Left ventricle myocardium superior (tissue), 1 donor: ENCODE data around the gene CDKN1C. TPM values are rescaled to one million over a fixed set of nuclear protein-coding genes. Genes with fewer than 3 reads are reported as not detected.
"Not testable (repeated sequence)": the region's sequence is repeated elsewhere in the genome, so short reads cannot be mapped to it uniquely, and the experiment has no call there.

Experiments
- ATAC-seq: fragments of 200-7000 bp; cut with Tn5 transposase; one replicate; pipeline ENCODE4 v1.9.1; 2020; ENCODE audit warnings: mild to moderate bottlenecking, moderate library complexity
- DNase-seq: peaks from one replicate; pipeline ENCODE4 v3.0.0-alpha.2; 2020
- intact Hi-C: fragments of 100-400 bp; cut with micrococcal nuclease; formaldehyde crosslinking; loops from one replicate; pipeline ENCODE4 v1.11.0; 2022
- total RNA-seq: library from RNA; stranded (reverse); fragmentation: NEBNext Ultra II Directional; extraction: Animal tissue kit (Norgen Biotek cat#: 25700); gene quantifications from one replicate; pipeline ENCODE4 v1.2.1, GENCODE V29; 2021
- donor health status: DM: no; HTN: yes; CAD: no; lungs with severe emphysema.

Gene CDKN1C
- total RNA-seq, 1 donor from 2014 or later, result 42.0 TPM

- no peak for DNase-seq
- intact Hi-C loops, result no loop called here
- ATAC-seq, result no peak
These were observed 26.3 kb upstream of the CDKN1C start for GRCh38 chr11:2911785-2912391.

- intact Hi-C loops, result no loop called here
- DNase-seq, result no peak
- ATAC-seq, result no peak
These were observed 25.7 kb upstream of the CDKN1C start for GRCh38 chr11:2911088-2911784.

GRCh38 chr11:2910401-2910955 lies 24.9 kb upstream of the CDKN1C start:
- intact Hi-C loops, result no loop called here
- DNase-seq (no peak), ATAC-seq (no peak)

GRCh38 chr11:2909133-2909902 lies 23.7 kb upstream of the CDKN1C start:
- intact Hi-C loops, result no loop called here
- ATAC-seq (peak; percentile 8), DNase-seq (peak; percentile 52)

GRCh38 chr11:2908130-2908529 lies 22.6 kb upstream of the CDKN1C start:
- DNase-seq (no peak), ATAC-seq (no peak)
- intact Hi-C loops, result no loop called here

GRCh38 chr11:2905299-2905698 lies 19.7 kb upstream of the CDKN1C start:
- ATAC-seq, intact Hi-C loops, DNase-seq: not testable (repeated sequence)

GRCh38 chr11:2904153-2905052 lies 18.8 kb upstream of the CDKN1C start:
- intact Hi-C loops, result no loop called here
- DNase-seq (no peak), ATAC-seq (no peak)

GRCh38 chr11:2903672-2904011 lies 18.1 kb upstream of the CDKN1C start:
- intact Hi-C loops, result no loop called here
- DNase-seq (no peak), ATAC-seq (no peak)

GRCh38 chr11:2902784-2903671 lies 17.5 kb upstream of the CDKN1C start:
- ATAC-seq (no peak), DNase-seq (no peak)
- intact Hi-C loops, result no loop called here

GRCh38 chr11:2901854-2902783 lies 16.5 kb upstream of the CDKN1C start:
- DNase-seq (peak; percentile 96), ATAC-seq (peak; percentile 93)
- intact Hi-C loops, result no loop called here

- ATAC-seq, result peak; percentile 4
- DNase-seq, result no peak
- intact Hi-C loops, result no loop called here
These were observed 15.7 kb upstream of the CDKN1C start for GRCh38 chr11:2901196-2901796.

- ATAC-seq (no peak), DNase-seq (peak; percentile 62)
- intact Hi-C loops, result no loop called here
These were observed 13.7 kb upstream of the CDKN1C start for GRCh38 chr11:2899080-2899783.

- ATAC-seq, result peak; percentile 21
- intact Hi-C loops, result no loop called here
- DNase-seq, result peak; percentile 64
These were observed 12.9 kb upstream of the CDKN1C start for GRCh38 chr11:2898366-2899079.

GRCh38 chr11:2897048-2897447 lies 11.5 kb upstream of the CDKN1C start:
- intact Hi-C loops, result no loop called here
- DNase-seq (no peak), ATAC-seq (no peak)

- ATAC-seq, result no peak
- intact Hi-C loops, result no loop called here
- no peak for DNase-seq
These were observed 10.5 kb upstream of the CDKN1C start for GRCh38 chr11:2896047-2896446.

- no peak for DNase-seq
These were observed 8.4 kb upstream of the CDKN1C start for GRCh38 chr11:2893935-2894334.

More at GRCh38 chr11:2893935-2894334, 8.4 kb upstream of the CDKN1C start:
- ATAC-seq, result no peak
- intact Hi-C loops, result no loop called here
